IPS DF 6.9 (cell line): ENCODE measurements around the gene CCM2.

ENCODE experiments used
- DNase-seq: peaks from one replicate; pipeline ENCODE4 v3.0.0-alpha.2; 2013; ENCODE audit warnings: low read depth, low spot score
- H3K27ac ChIP-seq: one replicate; pipeline ENCODE4 v1.5.1; 2013; ENCODE audit warnings: low read length, control low read depth
- H3K27me3 ChIP-seq: 2 replicates; pipeline ENCODE4 v1.6.1; 2013; ENCODE audit warnings: mild to moderate bottlenecking, low read length; ENCODE audit not compliant: control insufficient read depth, insufficient read depth
- H3K36me3 ChIP-seq: 2 replicates; pipeline ENCODE4 v1.6.1; 2013; ENCODE audit warnings: low read length; ENCODE audit not compliant: control insufficient read depth, insufficient read depth
- H3K4me1 ChIP-seq: 2 replicates; pipeline ENCODE4 v1.6.1; 2013; ENCODE audit warnings: low read length; ENCODE audit not compliant: control insufficient read depth, insufficient read depth
- H3K4me3 ChIP-seq: 2 replicates; pipeline ENCODE4 v1.5.1; 2013; ENCODE audit warnings: mild to moderate bottlenecking, low read length
- H3K9me3 ChIP-seq: 2 replicates; pipeline ENCODE4 v1.6.1; 2013; ENCODE audit warnings: low read length, inconsistent platforms; ENCODE audit not compliant: control insufficient read depth, insufficient read depth
- WGBS: extraction: QIAGEN DNeasy Blood & Tissue Kit; methylation state at CpG from one replicate; pipeline ENCODE4 v1.1.7; 2013; ENCODE audit warnings: mixed read lengths, missing lambda C conversion rate; ENCODE audit not compliant: insufficient read length, insufficient coverage; 5-methylcytosine and 5-hydroxymethylcytosine counted together

CCM2 gene

DNA sequence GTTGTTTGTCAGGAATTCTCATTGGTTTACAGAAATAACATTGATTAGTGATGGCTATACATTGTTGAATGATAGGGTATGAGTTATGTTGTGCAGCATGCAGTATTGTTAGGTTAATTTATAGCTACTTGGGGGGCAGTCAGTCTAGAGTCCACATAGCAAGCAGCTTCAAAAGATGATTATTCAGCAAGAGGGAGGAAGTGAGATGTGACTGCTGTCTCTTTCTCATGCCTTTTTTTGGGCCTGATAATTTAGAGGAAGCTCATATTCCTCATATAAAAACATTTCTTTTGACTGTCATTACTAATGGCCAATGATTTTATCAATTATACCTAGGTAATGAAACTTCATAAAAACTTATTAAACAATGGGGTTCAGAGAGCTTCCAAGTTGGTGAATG lies 114.9 kb downstream of the CCM2 start:
- no peak for DNase-seq
- H3K36me3 ChIP-seq, result peaks cover 2% of the 10 kb centered on the region; the same call in 1 of the 2 replicates
- H3K27ac ChIP-seq, result no peak overlapping the region
- no peaks in the 10 kb centered on the region for H3K9me3 ChIP-seq
- H3K27me3 ChIP-seq, result no peaks in the 10 kb centered on the region
- peaks cover 1% of the 10 kb centered on the region; the same call in 1 of the 2 replicates for H3K4me1 ChIP-seq
- no peak overlapping the region for H3K4me3 ChIP-seq

DNA sequence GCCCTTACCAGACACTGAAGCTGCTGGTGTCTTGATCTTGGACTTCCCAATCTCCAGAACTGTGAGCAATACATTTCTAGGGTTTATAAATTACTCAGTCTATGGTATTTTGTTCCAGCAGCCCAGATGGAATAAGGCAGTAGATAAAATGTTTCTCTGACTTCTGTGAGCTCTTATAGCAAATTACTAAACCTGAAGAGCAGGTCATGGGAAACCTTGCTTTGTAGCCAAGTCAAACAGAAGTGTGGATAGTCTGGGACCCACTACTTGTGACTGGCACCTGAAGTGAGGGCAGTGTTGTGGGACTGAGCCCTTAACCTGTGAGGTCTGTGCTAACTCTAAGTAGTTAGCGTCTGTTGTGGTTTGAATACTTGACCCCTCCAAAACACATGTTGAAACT lies 116.0 kb downstream of the CCM2 start:
- DNase-seq, result no peak
- WGBS, result no CpG with 5 or more reads among the region's 1 CpG
- no peak overlapping the region for H3K27ac ChIP-seq
- no peak overlapping the region for H3K4me3 ChIP-seq
- peaks cover 2% of the 10 kb centered on the region; the same call in 1 of the 2 replicates for H3K36me3 ChIP-seq
- H3K9me3 ChIP-seq, result no peaks in the 10 kb centered on the region
- H3K4me1 ChIP-seq, result peaks cover 1% of the 10 kb centered on the region; the same call in 1 of the 2 replicates
- H3K27me3 ChIP-seq, result no peaks in the 10 kb centered on the region

DNA sequence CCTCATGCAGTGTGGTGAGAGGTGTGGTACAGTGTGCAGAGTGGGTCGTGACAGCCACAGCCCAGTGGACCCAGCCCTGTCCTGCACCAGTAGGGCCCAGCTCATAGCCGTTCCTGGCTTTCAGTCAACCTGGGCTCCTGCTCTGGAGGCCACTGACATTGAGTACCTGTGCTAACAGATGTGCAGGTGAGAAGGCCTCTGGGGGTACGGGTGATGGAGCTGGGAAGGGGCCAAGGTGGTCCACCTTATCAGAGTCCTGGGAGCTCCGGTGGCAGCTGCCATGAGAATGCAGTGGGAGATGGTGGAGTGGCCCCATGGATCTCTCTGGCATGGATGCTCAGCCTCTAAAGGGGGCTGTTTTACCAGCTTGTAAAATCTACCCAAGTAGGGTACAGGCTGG lies 117.6 kb downstream of the CCM2 start:
- H3K27ac ChIP-seq, result no peak overlapping the region
- H3K4me1 ChIP-seq, result no peaks in the 10 kb centered on the region
- no peaks in the 10 kb centered on the region for H3K9me3 ChIP-seq
- no CpG with 5 or more reads among the region's 4 CpGs for WGBS
- no peaks in the 10 kb centered on the region for H3K27me3 ChIP-seq
- no peaks in the 10 kb centered on the region for H3K36me3 ChIP-seq
- H3K4me3 ChIP-seq, result no peak overlapping the region
- DNase-seq, result no peak

DNA sequence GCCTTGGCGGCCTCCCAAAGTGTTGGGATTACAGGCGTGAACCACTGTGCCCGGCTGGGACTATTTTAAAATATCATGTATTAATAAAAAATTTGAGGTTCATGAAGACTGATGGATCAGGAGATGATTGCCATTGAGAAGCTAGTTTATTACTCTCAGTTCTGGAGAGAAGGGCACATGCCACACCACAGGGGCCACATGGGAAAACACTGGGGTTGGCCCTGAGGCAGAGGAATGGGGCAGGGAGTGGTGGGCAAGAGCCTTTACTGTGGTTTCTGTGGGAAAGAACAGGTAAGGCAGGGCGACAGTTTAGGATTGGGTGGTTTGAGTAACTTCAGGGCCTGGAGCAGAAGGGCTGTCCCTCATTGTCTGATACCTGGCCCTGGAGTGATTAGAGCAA lies 118.3 kb downstream of the CCM2 start:
- no CpG with 5 or more reads among the region's 4 CpGs for WGBS
- H3K27ac ChIP-seq, result no peak overlapping the region
- H3K4me1 ChIP-seq, result no peaks in the 10 kb centered on the region
- no peak overlapping the region for H3K4me3 ChIP-seq
- H3K27me3 ChIP-seq, result no peaks in the 10 kb centered on the region
- no peak for DNase-seq
- H3K36me3 ChIP-seq, result no peaks in the 10 kb centered on the region
- H3K9me3 ChIP-seq, result no peaks in the 10 kb centered on the region

DNA sequence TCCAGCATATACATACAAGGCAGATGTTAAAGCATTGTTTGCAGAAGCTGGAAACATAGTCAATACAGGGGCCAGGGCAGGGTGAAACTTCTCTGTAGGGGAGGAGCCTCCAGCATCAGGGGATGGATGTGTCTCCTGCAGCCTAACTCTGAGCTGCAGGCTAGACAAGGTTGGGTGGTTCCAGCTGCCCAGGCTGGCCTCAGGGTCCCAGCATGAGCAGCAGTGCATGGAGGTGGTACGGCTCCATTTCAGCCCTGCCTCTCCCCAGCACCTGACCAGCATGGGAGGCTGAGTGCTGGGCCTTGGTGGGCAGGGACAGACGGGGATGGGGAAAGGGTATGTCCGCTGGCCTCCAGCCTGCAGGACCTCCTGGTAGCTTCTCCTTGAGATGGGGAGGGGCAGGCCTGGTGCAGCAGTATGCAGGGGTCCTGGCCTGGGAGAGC lies 118.9 kb downstream of the CCM2 start:
- no peaks in the 10 kb centered on the region for H3K36me3 ChIP-seq
- H3K4me3 ChIP-seq, result no peak overlapping the region
- H3K9me3 ChIP-seq, result no peaks in the 10 kb centered on the region
- H3K27me3 ChIP-seq, result no peaks in the 10 kb centered on the region
- no peak overlapping the region for H3K27ac ChIP-seq
- 0 out of 2 replicates have a peak, but pooled peaks cover 3% of the 10 kb centered on the region for H3K4me1 ChIP-seq
- WGBS, result no CpG with 5 or more reads among the region's 3 CpGs
- DNase-seq, result no peak

DNA sequence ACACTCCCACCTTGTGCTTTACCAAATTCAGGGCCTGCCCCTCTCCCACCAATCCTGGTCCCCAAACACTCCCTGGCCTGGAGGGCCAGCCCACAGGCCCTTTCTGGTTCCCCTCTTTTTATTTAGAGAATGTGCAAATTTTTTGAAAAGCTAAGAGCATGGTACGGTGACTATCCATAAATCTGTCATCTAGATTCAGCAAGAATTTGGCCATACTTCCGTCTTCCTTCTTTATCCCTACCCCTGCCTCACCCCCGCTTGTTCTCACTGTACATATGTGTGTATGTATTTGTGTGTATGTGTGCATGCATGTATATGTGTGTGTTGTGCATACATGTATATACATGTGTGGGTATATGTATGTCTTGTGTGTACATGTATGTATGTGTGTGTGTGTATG lies 119.5 kb downstream of the CCM2 start:
- no peak overlapping the region for H3K4me3 ChIP-seq
- no peaks in the 10 kb centered on the region for H3K27me3 ChIP-seq
- no peaks in the 10 kb centered on the region for H3K9me3 ChIP-seq
- H3K36me3 ChIP-seq, result no peaks in the 10 kb centered on the region
- no peak overlapping the region for H3K27ac ChIP-seq
- WGBS, result no CpG with 5 or more reads among the region's 3 CpGs
- DNase-seq, result no peak
- peaks cover 7% of the 10 kb centered on the region; the same call in 1 of the 2 replicates for H3K4me1 ChIP-seq

DNA sequence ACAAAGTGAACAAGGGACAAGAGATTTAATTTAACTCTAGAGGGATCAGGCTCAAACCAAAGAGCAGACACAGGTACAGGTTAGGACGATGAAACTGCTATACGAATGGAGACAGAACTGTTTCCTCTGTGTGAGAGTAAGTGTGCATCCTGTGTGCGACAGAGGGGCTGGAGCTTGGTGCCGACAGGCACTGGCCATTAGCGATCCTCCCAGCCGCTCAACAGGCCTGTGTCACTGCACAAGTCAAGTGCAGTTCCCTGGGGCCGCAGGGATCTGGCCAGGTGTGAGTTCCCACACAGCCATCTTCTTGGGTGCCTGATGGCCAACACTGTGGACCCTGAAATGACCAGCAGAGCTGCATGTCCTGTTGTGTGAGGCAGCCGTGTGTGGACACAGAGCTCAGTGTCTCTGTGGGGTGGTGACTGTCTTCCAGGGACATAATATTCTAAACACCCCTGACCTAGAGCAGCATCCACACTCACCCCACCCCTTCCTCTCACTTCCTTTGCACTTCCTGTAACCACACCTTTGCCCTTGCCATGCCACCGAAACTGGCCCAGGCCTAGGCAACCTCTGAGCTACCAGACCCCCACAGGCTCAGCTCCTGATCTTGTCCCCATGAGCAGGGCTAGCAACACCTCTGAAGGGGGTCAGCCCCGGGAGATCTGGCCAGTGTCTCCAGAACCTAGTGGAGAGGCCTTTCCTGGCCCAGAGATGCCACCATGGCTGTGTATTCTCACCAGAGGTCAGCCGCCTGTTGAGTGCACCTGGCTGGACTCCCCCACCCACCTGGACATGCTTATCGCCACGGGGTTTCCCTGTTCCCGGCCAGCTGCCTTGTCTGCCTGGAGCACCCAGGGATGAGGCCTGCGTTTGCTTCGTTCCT lies 123.2 kb downstream of the CCM2 start:
- H3K4me1 ChIP-seq, result peaks cover 7% of the 10 kb centered on the region; the same call in 1 of the 2 replicates
- no peak overlapping the region for H3K4me3 ChIP-seq
- no peaks in the 10 kb centered on the region for H3K36me3 ChIP-seq
- H3K27ac ChIP-seq, result no peak overlapping the region
- H3K27me3 ChIP-seq, result no peaks in the 10 kb centered on the region
- WGBS, result no CpG with 5 or more reads among the region's 16 CpGs
- H3K9me3 ChIP-seq, result no peaks in the 10 kb centered on the region
- DNase-seq, result no peak

DNA sequence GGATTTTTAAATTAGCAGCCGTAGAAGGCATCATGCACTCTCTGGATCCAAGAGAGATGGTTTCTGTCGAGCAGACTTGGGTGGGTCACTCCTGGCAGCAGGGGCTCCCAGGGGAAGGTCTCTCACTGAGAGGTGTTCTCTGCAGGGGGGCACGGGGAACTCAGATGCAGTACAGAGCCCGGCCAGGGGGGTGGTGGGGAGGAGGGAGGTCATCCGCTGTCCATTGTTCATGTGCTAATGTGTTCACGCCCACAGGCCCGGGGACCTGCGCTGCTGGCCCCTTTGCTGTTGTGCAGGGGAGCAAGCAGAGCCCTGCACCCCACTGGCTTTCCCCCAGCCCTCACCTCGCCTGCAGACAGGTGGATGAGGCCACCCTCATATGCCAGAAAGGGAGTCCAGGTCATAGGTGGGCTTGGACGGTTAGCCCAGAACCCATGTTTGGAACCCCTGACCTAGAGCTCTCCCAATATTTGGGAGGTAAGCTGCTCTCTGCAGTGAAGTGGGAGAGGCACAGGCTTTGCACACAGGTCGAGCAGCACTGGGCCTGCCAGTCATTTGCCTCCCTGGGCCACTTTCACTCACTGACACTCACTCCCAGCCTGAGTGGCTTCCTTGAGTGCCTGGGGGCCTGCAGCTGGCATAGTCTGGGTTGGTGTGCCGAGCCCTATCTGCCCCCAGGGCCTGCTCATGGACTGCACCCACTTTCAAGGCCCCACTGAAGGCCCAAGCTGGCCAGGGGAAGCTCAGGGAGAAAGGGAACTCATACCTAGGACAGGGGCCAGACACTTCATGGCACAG lies 124.1 kb downstream of the CCM2 start:
- WGBS, result no CpG with 5 or more reads among the region's 12 CpGs
- no peaks in the 10 kb centered on the region for H3K36me3 ChIP-seq

DNA sequence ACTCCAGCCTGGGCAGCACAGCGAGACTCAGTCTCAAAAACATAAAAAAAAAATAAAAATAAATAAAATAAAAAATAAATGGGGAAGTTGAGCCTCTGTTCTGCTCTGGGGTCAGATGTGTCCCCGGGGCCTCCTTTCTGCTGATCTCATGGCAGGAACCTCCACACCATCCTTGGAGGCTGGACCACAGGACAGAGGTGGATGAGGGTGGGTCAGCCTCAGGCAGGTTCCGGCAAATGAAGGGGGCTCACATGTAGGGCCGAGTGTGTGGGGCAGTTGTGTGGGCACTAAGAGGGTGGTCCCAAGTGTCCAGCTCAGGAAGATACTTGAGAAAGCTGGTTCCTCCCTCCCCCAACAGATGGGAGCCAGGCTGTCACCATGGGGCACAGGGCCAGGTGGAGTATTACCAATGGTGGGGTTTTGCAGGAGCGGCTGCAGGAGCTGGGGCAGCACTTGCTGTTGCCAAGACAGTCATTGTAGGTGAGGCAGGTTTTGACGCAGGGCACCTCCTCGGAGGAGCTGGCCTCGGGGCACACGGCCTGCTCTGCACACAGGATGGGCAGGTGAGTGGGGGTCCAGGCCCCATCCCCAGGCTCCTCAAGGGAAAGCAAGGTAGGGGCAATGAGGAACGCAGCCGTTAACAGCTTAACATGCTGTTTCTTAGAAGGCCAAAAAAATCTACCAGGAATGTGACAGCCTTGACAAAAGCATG lies 125.3 kb downstream of the CCM2 start:
- H3K9me3 ChIP-seq, result no peaks in the 10 kb centered on the region
- H3K4me3 ChIP-seq, result no peak overlapping the region
- DNase-seq, result no peak
- H3K27ac ChIP-seq, result no peak overlapping the region
- WGBS, result no CpG with 5 or more reads among the region's 11 CpGs
- H3K4me1 ChIP-seq, result peaks cover 7% of the 10 kb centered on the region; the same call in 1 of the 2 replicates
- no peaks in the 10 kb centered on the region for H3K36me3 ChIP-seq
- no peaks in the 10 kb centered on the region for H3K27me3 ChIP-seq

More for the DNA sequence above, 124.1 kb downstream of the CCM2 start:
- Histone ChIP-seq H3K9me3 (no peaks in the 10 kb centered on the region), H3K27me3 (no peaks in the 10 kb centered on the region), H3K4me3 (no peak overlapping the region), H3K4me1 (peaks cover 7% of the 10 kb centered on the region; the same call in 1 of the 2 replicates), H3K27ac (no peak overlapping the region)
- no peak for DNase-seq
